NCI-H1436 treated with DMSO at 0.1 percent for 48 hours (cell line): ENCODE results near the gene SLC24A3.

ENCODE experiments used
- DNase-seq: peaks from one replicate; lab custom pipeline; 2025; lab: John Stamatoyannopoulos, UW

SLC24A3 gene

DNA sequence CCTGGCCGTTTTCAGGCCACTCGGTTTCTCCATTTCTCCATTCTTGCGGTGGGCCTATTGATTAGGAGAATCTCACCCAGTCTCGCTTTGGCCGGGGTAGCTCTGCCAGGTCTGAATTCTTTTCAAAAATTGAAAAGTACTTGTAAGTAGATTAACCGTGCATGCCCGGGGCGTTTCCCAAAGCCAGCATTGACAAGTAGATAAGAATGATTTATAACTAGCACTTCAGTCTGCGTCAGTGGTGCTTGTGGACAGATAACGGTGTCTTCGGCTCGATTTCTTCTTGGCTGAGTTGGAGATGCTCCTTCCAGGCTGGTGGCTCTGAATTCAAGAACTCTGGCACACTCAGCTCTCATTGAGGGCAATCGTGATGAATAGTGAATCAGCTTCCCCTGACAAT, 29.0 kb downstream of the SLC24A3 start:
- no peak for DNase-seq

DNA sequence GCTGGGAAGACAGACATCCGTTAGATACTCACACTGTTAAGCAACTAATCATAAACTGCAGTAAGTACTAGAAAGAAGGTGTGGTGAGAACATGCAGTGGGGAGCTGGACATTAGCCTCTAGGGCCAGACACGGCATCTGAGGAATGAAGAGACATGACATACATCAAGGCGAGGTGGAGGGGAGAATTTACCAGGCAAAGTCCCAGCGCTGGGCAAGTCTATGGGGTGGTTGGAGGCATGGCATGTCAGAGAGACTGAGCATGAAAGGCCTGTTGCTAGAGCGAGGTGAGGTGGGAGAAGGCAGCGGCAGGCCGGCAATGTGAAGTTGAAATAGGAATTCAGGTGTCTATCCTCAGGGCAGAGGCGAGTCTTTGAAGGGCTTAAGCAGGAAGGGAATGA, 31.8 kb downstream of the SLC24A3 start:
- no peak for DNase-seq

DNA sequence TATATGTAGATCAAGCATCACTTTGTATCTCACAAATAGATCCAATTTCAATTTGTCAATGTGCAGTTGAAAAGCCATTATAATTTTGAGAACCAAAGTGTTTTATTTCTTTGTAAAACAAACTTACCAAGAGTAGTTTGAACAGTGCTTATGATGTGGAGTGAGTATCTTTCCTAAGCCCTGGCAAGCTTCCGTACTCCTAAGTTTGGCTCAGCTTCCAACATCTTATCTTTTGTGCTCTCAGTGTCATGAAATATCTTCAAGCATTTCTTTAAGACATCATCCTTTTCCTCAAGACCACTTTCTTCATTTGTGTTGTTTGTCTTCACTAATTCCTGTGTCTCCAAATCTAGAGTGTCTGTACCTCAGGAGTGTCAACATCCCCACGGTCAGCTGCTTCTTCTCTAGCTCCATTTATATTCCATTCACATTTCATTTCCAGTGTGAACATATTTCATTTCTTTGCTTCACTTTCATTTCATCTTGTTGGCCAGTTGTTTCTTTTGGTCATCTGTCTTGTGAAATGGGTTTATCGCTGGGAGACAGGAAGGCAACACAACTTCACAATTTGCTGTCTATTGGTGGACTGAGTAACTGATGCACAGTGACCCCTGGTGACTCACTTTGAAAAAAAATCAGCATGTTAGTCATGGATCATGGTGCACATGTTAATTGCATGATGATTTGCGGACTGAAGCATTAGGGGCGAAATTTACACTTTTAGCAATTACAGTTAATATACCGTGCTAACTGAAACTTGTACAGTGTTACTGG, 36.9 kb downstream of the SLC24A3 start:
- DNase-seq, result no peak

DNA sequence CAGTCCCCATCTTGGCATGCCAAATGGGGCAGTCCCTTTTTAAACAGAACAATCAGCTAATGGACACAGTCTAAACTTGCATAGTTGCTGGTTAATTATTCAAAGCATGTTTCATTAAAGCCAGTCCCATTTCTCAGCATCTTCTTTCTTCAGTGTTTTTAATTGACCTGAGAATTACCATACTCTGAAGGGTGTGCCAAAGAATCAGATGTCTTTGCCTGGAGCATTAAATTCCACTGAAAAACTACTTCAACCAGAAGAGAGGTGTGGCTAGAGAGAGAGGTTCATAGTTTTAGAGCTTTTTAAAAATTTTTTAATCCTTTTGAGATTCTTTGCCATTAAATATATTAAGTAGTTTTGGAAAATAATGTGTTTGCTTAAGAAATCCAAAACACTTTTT, 37.9 kb downstream of the SLC24A3 start:
- no peak for DNase-seq

DNA sequence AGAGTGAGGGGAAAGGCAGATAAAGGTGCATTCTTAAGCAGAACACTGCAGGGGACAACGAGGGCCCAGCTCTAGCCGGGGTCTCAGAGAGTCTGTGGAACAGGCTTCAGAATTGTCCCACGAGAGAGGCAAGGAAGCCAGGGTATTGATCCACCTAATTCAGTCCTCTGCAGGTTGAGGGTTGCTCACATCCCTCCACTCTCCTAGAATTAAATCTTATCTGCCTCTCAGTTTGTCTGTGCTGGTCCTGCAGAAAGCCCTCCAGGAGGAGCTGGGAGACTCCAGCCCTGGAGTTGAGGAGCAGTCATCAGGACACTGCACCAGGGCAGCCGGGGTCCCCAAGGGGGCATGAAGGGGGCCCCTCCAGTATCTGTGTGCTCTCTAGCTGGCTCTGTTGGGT, 39.1 kb downstream of the SLC24A3 start:
- DNase-seq, result no peak

DNA sequence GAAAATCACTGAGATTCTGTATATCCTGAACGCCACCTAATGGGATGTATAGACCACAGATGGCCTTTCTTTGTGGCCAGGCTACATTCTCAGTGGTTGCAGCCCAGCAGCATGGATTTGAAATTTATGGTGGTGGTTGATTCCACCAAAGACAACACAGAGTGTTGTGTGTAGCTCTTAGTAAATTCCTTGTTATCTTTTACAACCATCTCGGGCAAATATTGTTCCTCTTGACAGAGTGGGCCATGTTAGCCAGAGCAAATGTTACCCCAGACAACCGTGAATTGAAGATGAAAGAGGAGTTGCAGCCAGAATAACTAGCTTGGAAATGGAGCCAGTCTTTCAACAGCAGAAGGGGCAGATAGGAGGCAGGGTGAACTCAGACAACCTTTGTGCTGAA, 39.5 kb downstream of the SLC24A3 start:
- DNase-seq, result no peak

DNA sequence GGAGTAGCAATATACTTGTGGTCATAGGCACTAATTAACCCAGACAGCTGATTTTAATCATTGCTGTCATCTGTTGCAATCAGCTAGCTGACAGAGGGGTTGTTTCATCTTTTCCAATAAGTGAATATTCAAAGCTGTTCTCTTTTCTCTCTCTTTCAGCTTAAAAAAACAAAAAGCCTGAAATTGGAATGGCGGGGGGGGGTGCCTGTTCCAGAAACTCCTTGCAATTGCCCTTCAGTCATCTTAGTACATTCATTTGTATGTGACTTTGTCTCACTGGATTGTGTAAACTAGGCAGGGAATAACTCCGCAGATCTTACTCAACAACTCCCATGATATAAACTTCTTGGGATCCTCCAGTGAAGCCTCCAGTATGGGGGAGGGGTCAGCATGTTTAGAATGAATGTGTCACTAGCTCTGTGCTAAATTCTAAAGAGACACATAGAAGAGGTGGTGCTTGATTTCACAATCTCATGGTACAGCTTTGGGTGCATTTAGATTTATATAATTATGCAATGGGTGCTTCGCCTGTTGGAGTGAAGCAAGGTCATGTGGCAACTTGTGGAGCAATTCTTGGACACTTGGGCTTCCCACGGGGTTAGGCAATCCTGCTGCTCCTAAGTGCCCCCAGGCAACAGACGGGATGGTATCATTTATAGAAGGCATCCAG, 40.1 kb downstream of the SLC24A3 start:
- DNase-seq, result no peak

DNA sequence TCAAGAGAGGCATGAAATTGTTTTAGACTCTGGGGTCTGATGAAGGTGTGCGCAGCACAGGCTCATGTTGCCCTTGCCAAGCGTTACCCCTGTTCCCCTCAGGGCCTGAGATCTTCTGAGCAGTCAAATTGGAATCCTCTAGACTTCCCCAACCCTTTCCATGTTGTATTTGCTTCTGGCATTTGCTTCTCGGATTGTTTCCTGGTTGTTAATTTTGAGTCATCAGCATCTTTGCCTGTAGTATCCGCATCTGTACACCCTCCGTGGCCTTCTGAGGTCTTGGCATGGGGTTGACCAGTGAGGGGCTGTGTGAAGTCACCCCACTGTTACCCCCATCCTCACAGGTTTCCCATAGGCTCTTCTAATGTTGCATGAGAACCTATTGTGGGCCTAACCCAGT, 40.9 kb downstream of the SLC24A3 start:
- no peak for DNase-seq

DNA sequence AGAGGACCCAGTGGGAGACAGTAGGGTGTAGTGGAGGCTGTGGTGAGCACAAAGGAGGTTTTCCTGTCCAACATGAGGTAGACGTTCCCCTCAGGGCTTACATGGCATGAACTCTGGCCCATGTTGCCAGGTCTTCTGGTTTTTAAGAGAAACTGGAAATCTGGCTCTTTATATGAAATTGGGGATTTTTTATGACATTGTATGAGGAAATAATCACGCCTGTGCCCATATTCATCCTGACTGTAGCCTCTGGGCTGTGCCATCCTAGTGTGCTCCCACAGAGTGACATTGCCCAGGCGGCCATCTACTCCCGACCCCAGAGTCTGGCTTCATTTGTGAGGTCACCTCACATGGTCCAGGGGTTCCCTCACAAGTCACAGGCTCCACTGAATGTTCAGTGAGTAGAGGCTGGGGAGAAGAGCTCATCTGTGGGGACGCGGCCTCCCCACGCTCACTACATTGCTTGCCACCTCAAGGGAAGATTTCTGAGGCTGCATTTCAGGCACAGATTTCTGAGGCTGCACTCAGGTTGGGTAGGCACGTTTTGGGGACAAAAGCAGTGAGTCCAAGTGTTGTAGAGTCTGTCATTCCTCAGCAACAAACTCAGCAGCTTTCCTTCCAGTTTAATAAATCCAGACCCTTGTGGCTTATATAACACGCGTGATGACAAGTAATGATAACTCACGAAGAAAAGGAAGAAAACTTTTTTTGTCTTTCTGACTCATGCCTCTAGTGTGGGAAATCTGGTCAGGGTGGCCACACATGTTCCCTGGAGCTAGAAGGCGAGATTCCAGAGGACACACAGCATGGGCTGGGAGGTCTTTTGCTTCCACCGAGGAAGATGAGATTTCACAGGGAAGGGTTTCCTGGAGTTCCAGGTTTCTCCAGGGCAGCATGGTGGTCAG, 41.7 kb downstream of the SLC24A3 start:
- DNase-seq, result no peak

DNA sequence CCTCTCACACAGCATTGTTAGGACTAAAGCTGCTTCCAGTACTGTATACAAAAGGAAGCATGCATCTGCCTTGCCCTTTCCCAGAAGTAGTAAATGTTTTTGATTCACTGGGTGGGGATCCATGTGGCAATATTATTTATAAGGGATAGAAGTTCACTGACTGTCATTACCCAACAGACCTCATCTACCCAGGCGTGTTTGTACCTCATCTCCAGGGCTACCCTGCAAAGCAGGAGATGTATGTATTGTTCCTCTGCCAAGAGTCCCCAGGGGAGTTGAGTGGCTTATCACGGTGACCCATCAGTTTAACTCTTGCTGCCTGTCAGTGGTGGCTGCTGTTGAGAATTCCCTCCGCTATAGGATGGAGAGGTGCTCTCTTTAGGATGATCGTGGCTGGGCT, 42.5 kb downstream of the SLC24A3 start:
- DNase-seq, result no peak

DNA sequence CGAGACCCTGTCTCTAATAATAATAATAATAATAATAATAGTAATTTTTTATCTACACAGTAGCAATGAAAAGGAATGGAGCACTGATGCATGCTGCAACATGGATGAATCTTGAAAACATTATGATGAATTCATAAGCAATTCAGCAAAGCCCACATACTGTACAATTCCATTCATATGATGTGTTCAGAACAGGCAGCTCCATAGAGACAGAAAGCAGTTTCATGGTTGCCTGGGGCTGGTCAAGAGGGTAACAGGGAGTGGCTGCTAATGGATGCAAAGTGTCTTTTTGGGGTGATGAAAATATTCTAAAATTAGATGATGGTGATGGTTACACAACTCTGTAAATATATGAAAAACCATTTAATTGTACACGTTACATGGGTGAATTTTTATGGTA, 43.6 kb downstream of the SLC24A3 start:
- DNase-seq, result no peak

DNA sequence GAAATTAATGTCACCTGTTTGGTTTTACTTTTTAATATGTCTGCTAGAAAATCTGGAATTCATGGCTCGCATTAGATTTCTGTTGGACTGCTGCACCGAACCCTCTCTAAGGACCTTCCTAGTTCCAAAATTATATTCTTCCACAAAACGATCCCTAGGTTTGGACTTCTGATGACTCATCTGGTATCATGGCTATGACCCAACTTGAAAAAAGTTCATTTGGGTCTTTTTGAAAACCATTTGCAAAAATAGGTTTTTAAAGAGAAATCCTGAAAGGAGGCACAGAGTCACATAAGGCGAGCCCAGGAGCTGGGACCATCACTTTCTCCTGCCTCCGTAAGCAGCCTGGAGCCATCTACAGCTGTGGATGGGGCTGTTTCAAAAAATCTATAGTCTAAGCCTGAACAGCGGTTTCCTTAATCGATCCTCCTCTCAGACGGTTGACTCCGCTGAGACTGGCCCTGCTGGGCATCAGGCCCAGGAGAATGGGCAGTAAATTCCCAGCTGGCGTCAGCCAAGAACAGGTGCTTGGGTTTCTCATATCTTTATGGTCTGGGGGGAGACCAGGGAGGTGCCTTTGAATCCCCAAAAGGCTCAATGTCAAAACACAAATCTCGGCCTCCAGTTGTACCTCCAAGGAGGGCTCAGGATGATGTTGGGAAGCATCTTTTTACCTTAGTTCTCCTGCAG, 44.6 kb downstream of the SLC24A3 start:
- DNase-seq, result no peak

DNA sequence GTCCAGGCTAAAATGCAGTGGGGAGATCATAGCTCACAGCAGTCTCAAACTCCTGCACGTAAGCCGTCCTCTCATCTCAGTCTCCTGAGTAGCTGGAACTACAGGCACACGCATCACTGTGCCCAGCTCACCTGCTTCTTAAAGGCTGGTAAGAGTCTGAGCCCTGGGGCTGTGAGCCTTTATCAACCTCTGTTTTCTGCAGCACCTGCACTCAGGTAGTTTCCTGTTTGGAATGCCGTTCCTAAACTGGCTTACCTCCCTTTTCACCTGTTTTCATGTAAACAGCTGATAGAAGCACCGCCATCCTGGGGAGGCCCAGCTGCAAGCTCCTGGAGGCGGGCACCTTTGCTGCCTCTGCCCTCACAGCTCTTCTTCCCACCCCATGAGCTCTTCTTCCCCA, 45.4 kb downstream of the SLC24A3 start:
- DNase-seq, result no peak

DNA sequence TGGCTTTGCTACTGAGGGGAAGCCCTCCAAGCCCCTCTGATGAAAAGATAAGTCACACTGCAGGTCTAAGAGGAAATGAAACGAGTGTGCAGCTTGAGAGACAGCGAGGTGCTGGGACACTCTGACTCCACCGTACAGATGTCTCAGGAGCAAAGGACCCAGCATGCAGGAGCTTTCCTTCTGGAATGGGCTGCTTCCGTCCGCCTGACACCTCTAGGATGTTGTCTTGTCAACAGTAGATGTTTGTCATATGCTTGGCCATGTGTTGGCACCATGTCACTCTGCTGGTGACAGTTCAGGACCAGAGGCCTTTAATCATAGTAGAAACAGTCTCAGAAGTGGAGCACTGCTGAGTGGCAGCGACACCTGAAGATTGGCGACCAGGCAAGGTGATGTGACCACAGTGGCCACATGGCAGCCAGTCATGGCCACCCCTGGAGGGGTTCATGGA, 46.7 kb downstream of the SLC24A3 start:
- DNase-seq, result no peak

DNA sequence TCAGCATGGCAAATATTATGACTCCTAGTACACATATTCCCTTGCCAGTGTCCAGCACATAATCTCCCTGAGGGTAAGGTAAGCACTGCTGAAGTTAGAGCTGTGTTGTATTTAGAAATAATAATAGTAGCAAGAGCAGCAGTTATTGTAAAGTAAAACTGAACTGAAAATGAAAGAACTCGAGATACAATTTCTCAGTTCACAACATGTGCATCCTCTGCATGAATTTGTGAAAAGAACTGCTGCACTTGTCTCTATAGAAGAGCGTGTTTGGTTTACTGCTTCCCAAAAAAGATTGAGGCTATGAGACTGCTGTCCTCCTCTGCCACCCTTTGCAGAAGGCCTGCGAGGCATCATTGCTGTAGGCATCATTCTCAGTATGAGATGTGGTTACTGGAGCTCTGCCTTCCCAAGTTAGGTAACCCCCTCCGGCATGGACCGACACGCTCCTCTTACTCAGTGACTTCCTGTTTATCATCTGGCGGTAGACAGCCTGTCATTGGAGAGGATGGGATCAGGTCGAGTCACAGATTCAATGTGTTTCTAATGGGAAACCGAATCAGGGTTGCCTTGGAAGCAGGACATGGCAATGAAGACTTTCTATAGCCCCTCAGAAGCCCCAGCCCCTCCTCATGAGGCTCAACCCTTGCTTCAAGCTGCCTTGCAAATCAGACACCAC, 48.1 kb downstream of the SLC24A3 start:
- DNase-seq, result no peak

DNA sequence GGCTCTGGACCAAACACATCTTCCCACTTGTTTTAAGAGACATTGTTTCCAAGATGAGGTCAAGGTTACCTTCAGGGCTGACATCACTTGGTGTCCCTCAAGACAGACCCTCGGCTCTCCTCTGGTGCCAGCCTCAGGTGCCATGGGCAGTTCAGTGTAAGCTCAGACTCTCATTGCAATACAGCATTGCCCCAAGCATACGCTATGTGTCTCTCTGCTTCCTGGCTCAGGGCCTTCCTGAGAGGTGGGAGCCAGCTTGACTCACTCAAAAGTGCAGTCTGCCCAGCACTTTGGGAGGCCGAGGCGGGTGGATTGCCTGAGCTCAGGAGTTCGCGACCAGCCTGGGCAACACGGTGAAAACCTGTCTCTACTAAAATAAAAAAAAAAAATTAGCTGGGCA, 51.7 kb downstream of the SLC24A3 start:
- DNase-seq, result no peak

DNA sequence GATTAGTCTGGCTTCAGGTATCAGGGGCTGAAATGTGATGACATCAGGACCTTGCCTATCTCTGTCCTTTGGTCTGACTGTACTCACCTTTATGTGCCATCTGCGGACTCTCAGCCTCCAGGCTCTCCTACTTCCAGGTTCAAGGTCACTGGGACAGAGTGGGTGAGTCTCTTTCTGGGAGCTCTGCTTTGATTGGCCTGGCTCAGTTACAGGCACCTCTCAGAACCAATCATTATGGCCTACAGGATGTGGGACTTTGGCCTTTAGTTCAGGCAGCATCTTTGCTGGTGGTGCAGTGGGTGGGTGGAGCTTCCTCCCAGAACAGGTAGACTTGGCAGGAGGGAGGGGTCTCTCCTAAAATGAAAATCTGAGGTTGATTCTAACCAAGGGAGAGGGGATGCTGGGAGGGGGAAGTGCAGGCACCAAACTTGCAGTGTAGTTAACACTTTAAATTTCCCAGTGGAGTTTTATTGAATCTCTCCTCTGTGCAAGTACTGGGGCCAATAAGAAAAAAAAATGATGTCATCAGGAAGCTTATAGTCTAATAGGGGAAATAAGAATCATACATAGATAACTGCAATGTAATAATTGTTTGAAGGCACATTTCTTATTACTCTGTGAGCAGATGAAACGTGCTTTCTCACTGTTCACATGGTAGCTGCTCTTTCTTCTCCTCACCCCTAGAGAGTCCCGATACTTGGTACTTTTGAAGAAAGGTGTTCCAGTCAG, 53.4 kb downstream of the SLC24A3 start:
- peak; percentile 8 for DNase-seq

DNA sequence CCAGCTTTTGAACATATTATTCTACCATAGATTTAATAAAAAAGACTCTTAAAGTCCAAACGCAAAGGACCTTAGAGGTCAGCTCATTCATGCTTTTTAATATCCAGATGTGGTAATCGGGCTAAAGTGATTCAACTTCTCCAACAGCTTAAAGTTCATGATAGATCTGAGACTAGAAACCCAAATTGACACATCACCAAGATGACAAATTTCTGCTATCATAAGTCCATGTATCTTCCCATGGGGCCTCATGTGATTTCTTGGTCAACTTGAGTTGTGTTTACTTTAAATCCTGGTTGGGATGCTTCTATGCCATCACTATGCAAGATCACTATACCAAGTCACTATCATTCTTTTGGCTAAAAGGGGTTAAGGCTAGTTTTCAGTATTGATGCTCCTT, 56.0 kb downstream of the SLC24A3 start:
- no peak for DNase-seq

DNA sequence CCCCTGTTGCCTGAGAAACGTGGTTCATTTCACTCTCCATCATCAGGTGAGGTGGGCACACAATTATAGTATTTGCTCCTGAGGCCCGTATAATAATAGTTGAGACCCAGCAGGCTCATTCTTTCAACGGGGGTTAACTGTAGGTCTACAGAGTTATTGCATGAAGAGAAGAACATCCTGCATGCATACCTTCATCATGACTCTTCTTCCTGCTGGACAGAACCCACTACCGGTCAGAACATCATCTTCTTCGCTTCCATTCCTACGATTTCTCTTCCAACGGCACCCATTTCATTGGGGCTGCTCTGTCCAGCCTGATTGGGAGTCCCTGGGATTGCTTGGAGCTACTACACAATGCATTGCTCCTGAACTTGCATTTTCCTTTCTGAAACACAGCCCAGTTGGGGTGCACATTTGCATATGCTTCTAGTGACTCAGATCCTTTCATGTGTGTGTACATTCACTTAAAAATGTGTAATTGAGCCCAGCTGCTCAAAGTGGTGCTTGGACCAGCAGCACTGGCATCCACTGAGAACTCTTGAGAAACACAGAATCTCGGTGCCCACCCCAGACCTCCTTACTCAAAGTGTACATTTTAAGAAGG, 57.4 kb downstream of the SLC24A3 start:
- DNase-seq, result no peak

DNA sequence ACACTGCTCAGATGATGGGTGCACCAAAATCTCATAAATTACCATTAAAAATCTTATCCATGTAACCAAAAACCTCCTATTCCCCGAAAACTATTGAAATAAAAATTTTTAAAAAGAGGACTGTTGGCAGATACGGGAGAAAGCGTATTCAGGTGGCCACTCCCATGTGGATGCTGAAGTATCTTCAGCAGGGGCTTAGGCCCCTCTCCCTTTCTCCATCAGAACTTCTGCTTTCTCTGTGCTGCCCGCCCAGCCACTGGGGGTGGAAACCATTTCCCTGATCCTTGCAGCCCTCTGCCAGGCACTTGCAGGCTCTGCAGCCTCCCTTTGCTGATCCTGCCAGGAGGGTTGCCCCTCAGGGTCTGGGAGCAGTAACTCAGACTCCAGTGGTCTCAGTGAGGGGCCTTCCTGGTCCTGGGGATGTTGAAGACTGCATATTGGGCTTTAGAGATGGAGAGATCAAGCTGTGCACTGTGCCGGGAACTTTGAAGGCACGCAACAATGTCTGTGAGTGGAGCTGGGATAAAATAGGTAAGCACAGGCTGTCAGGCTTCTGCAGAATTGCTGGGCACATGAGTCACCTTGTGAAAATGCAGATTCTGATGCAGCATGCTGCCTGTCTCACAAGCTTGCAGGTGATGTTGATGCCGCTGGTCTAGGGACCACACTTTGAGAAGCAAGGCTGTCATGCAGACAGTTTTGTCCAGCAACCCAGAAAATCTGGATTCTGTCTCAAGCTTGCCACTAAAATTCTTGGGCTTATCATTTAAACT, 59.6 kb downstream of the SLC24A3 start:
- DNase-seq, result no peak
